GM18517 (cell line): ENCODE data around the gene PIGU.
"Not testable (repeated sequence)": the region's sequence is repeated elsewhere in the genome, so short reads cannot be mapped to it uniquely, and the experiment has no call there.

Experiments used
- ATAC-seq: cut with Tn5 transposase; IDR thresholded peaks from one replicate; pipeline ENCODE4 v1.9.1; 2021; ENCODE audit warnings: mild to moderate bottlenecking, moderate library complexity; ENCODE audit not compliant: unreplicated experiment

PIGU gene

DNA sequence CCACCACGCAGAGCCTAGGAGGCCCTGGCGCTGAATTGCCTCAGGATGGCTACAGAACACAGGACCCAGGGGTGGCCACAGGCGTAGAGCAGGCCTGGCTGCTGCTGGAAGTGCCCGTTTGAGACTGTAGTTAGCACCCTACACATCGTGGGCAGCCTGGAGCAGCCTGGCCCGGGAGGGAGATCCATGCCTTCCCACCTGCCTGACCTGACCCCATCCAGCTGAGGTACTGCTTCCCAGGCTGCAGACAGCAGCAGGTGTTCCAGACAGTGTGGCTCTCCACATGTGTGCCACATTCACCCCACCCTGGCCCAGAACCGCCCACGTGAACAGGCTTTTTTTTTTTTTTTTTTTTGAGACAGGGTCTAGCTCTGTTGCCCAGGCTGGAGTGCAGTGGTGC lies 139.2 kb downstream of the PIGU start:
- ATAC-seq: no peak

DNA sequence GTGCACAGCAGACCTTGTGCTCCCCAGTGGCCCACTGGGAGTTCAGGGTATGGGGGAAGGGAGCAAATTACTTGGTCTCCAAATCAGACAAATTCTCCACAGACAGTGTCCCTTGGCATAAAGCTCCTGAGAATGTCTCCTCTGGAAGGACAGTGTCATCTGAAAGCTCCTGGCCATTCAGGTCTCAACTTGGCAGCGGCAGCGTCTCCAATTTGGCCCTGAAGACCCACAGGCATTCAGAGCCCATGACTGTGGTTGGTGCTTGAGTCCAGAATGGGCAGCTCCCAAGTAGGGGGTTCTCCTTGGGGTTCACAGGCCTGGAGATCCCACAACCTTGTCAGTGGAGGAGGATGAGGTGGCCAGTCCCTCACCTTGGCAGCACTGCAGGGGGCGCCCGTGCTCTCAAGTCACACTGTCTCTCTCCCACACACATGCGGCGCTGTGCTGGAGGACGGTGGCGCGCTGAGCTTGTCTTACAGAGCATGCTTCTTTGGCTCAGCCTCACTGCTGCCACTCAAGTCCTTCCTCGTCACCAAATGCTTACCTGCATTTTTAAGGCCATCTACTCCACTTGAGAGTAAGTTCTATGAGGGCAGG lies 140.0 kb downstream of the PIGU start:
- ATAC-seq: no peak

DNA sequence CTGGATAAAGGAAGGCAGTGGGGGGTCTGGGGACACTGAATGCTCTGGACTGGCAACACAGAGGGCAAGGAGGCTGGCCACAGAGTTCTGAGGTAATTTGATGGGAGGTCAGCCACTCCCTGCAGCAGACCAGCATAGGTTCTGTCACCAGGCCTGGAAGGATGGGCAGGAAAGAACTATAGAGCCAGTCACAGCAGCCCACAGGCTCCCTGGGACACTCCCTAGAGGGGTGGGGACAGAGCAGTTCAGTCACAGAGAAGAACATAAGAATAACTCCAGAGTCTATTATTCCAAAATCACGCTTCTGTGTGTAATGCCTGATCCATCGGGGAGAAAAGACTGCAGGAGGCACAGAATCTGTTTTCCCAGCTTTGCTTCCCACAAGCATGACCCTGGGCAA lies 141.0 kb downstream of the PIGU start:
- no peak for ATAC-seq

DNA sequence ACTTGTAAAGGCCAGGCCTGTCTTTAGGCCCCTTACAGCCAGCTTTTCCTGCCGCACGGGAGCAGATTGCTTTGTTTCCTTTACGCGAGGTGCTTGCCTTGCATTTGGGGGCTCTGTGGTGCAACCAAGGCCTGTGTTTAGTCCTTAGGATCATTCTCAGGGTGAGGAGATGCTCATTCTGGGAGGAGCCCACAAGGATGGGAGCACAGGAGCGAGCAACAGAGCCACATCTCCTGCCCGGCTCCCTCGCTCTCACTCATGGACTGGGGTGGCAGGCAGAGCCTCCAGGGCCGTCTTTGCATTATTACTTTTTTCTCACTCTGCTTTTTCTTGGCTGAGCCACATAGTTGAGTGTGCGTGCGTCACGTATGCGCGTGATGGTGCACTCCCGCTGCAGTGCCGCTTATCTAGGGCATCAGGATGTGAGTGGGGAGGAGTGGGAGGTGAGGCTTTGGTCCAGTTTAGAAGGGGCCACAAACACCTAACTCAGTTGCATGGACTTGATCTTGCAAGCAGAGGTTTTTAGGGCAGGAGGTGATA lies 141.5 kb downstream of the PIGU start:
- no peak for ATAC-seq

DNA sequence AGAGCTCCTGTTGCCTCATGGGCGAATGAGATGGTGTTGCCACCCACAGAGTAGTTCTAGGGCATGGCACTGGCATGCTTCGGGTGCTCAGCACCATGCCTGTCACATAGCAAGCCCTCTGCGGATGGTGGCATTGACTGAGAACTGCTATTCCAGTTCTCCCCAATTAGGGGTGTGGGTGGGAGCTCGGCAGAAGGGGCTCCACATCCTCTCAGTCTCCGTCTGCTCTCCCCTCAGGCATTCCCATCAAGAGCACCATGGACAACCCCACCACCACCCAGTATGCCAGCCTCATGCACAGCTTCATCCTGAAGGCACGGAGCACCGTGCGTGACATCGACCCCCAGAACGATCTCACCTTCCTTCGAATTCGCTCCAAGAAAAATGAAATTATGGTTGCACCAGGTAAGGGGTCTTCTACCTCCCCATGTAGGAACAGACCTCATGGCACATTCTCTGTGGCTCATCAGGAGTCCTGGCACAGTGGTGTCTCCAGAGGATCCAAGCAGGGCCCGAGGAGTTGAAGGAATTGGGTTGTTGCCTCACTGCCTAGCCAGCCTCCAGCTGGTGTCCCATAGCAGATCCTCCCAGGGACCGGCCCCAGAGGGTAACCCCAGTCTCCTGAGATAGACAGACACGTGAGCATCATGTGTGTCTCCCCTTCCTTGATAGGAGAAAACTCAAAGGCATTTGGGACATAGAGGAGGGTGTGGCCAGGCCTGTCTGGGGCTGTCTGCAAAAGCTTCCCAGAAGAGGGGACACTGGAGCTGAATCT lies 142.3 kb downstream of the PIGU start:
- ATAC-seq: no peak

DNA sequence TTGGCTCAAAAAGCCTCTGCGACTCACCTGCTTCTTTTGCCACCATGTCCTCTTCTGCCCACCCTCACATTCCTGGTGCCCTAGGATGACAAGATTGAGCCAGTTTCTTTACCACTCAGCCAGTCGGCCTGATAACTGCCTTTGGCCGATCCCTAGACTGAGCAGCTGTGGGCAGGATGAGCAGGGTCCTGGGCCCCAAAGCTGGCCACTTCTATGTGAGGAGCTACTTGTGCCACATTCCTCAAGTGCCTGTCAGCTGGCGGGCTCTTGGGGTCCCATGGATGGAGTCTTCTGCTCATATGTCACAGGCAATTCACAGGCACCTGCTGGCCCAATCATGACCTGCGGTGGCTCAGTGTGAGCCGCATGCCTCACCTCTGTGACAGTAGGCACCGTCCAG lies 144.1 kb downstream of the PIGU start:
- ATAC-seq: no peak

DNA sequence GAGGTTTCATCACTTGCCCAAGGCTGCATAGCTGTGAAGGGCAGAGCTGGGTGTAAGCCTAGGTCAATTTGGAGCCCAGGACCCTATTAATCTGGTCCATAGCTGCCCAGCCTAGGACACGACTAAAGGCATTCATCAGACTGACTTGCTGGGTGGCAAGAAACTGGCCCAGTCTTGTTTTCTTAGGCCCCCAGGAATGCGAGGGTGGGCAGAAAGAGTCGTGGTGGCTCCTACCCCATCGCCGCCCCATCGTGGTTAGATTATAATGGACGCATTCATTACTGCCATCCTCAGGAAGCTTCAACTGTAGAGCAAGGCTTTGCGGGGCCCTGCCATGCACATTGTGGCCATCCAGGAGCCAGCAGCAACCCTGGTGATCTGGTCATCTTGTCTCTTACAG lies 144.6 kb downstream of the PIGU start:
- ATAC-seq: no peak

DNA sequence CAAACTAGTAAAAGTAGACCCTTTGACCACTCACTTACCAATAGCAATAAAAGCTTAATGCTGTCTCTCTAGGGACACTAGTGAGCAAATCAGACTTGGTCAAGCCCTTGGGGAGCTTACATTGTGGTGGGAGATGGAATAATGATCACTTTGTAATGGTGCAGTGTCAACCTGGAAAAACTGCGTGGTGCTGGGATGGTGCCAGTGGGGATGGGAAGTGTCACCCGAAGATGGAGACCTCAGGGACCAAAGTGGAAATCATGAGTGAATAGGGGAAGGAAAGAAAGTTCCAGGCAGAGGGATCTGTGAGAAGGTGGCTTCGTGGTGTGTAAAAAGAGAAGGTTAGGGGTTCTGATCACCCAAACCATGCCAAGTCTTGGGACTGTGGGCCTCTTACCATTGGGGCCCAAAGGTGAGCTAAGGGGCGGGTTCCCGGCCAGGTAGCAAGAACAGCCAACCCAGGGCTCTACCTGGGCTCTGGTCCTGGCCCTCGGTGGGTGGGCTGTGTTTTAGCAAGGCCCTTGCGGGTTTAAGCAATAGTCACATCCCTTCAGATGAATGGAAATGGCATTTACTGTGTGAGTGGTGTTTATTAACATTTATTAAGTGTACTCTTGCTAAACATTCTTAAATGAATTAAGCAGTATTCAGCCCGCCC lies 145.2 kb downstream of the PIGU start:
- ATAC-seq: no peak

DNA sequence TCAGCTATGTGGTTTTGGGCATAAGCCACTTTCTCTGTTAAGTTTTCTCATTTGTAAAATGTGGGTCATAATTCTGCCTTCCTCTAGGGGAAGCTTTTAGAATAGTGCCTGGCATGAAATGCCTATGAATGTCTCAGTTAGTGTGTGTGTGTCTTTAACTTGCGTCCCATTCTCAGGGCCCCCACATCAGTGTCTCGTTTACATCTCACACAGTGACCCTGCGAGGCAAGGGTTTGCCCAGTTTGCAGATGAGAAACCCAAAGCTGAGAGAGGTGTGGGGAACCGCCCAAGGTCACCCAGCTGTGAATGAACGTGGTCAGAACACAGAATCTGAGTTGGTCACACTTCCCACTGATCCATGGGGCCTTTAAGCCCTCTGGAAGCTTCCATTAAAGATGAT lies 146.6 kb downstream of the PIGU start:
- no peak for ATAC-seq

DNA sequence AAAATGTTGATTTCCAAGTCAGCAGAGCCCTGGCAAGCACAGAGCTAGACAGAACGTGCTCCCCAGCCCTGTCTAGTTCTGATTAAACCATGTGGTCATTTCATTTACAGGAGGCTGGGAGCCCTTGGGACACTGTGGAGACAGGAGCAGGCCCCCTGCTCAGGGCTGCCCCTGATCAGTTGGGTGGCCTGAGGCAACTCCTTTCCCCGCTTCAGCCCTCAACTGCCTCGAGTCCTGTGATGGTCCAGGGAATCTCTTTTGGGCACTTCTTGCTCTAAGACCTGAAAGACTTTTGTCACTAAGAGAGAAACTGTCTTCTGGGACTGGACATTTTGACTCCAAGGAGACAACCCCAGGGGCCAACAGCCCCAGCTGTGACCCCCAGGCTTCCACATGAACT lies 147.2 kb downstream of the PIGU start:
- no peak for ATAC-seq

DNA sequence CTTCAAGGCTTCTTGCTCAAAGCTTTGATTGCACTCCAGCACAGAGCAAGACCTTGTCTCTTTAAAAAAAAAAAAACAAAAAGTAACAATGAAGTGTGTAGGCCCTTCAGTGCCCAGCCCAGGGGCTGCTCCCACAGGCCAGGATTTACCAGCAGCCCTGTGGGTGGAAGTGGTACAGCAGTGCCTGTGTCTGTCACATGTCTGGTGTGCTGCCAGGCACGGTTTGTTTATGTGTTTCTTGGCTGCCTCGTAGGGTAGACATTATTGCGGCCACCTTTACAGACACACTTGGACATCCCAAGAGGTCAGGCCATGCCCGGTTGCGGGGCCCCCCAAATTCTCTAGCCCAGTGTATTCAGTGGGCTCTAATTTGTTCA lies 148.0 kb downstream of the PIGU start:
- no peak for ATAC-seq

DNA sequence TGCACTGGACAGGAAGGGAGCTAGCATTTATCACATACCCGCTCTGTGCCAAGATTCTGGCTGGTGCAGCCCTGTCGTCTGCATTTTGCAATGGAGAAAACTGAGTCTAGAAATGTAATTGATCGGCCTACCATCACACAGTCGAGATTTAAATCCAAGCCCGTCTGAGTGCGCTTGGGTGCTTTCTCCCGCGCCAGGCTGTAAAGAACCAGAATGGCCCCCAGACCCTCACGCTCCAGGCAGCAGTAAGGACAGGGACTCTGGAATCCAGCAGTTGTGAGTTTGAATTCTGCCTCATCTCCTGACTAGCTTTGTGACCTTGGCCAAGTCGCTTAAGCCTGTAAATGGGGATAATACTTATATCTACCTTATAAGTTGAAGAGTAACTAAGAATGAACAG lies 149.9 kb downstream of the PIGU start:
- ATAC-seq: no peak

DNA sequence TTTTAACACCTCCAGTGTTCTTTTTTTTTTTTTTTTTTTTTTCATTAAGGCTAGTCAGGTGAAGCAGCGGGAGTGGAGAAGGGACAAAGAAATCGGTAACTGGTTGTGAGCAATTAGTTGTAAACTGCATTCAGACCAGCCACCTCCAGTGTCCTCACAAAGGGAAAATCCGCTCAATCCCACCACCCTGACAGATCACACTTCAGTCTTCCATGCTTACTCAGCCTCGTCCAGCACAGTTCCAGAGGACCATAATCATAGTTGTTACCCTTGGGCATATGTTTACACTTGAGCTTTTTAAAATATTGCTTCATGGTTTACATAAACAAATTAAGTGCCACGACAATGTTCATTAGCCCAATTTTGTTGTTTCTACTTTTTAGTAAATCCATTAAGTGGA lies 150.4 kb downstream of the PIGU start:
- ATAC-seq: no peak

DNA sequence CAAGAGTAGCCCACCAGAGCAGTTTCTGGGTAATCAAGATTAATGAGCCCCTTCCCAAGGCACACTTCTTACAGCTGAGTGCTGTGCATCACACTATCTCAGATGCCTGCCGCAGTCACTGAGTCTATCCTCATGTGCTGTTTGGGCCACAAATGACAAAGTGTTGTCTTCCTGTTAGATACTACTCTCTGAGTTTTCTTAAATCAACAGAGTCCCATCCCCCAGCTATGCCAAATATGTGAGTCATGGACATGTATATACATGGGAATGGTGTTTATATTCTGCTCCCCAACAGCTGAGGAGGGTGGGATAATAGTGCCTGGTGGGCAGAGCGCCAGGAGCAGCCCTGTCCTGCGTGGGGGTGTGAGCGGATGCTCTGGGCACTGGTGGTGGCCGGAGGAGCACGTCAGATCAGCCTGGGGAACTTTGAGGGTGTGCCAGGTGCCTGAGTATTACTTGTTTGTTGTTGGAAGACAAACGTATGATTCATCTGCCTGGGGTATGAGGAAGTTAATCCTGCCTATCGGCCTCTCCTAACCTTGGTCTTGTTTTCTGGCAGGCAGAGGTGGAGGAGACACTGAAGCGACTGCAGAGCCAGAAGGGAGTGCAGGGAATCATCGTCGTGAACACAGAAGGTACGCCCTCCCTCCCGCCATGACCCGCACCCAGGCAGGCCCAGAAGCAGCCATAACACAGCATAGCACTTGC lies 151.0 kb downstream of the PIGU start:
- no peak for ATAC-seq

DNA sequence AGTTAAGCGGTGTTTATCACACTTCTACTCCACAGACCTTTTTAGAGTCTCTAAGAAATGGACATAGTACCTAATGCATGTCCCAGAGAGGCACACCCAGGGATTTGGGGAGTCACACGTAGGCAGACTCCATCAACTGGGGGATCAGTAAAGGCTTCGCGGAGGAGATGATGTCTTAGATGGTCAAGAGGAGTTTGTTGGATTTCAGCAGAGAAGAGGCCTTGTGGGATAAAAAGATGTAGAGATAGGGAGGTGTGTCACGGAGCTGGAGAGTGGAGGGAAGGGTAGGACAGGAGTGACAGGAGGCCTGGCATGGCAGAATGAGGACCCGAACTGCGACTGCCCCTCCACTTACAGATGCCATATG lies 151.6 kb downstream of the PIGU start:
- ATAC-seq: no peak

DNA sequence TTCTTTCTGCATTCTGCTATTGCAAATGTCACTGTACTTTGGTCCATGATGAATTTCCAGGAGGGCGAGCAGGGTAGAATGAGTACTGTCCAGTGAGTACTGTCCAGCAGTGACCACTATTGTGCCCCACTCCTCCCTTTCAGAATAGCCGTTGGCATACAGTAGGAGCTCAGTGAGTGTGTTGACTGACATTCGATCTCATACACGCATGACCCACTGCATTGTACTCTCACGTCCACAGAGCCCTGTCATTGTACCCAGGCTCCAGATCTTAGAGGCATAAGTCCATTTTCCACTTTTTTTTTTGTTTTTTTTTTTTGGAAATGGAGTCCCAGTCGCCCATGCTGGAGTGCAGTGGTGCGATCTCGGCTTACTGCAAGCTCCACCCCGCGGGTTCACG lies 152.5 kb downstream of the PIGU start:
- ATAC-seq: no peak

DNA sequence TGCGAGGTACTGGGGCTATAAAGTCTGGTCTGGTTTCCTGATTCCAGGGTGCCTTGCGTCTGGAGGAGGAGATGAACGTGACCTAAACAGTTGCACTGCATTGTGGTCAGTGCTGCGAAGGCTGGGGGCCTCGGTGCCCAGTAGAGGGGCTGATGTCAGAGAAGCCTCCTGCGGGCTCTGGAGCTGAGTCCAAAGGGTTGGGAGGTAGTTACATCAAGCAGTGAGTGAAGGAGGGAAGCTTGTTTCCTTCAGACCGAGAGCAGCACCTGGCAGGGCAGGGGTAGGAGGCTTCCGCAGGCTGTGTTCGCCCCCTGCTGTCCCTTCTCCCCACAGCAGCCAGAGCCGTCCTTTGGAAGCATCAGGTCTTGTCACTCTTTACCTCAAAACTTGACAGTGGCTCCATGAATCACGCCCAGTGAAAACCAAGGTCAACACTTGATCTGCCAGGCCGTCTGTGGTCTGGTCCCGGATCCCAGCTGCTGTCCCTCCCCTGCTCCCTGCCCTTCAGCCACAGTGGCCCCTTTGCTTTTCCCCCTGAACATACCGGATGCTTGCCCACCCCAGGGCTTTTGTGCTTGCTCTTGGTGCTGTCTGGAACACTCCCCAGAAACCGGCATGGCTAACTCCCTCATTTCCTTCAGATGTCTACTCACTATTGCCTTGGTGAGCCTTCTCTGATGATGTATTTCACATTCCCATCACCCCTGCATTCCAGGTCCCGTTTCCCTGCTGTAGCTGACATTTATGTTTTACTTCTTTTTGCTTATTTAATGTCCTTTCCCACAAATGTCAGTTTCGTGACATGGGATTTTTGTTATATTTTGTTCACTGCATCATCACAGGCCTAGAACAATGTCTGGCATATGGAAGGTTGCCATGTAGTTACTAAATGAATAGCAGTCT lies 153.7 kb downstream of the PIGU start:
- no peak for ATAC-seq

DNA sequence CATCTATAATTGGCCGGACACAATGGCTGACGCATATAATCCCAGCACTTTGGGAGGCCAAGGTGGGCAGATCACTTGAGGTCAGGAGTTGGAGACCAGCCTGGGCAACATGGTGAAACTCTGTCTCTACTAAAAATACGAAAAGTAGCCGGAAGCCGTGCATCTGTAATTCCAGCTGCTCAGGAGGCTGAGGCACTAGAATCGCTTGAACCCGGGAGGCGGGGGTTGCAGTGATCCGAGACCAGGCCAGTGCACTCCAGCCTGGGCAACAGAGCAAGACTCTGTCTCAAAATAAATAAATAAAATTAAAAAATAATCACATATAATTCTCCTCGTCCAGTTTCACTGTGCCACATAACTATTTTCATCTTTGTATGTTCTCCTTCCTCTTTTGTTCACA lies 157.1 kb downstream of the PIGU start:
- not testable (repeated sequence) for ATAC-seq

DNA sequence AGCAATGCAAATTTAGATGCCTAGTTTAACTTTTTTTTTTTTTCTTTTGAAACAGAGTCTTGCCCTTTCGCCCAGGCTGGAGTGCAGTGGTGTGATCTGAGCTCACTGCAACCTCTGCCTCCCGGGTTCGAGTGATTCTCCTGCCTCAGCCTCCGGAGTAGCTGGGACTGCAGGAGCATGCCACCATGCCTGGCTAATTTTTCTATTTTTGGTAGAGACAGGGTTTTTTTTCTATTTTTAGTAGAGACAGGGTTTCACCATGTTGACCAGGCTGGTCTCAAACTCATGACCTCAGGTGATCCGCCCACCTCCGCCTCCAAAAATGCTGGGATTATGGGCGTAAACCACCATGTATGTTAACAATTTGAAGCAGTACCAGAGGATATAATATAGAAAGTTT lies 158.0 kb downstream of the PIGU start:
- not testable (repeated sequence) for ATAC-seq

DNA sequence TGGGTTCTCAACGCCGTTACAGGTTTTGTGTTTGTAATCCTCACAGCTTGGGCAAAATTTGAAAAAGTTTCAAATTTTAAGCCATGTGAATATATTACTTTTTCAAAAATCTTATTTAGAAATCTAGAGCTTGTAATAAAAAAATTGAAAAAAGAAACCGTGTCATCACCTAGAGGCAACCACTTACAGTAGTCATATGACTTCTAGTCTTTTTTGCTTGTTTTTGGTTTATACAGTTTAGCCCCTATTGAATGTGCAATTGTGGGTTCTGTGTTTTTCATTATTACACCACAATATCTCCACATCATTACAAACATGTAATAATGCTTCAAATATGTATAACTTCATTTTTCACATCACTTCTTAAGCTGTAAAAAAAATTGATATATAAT lies 159.8 kb downstream of the PIGU start:
- no peak for ATAC-seq
